ENCODE results near the gene ZNF655. TPM values are rescaled to one million over a fixed set of nuclear protein-coding genes. Genes with fewer than 3 reads are reported as not detected.
"Not testable (repeated sequence)": the region's sequence is repeated elsewhere in the genome, so short reads cannot be mapped to it uniquely, and the experiment has no call there.

The ZNF655 gene
- total and polyA plus RNA-seq, 5 donors from 2014 or later = 89.9 to 148 (median 97.7) TPM

- no peaks in the 10 kb centered on the region for H3K27me3 Mint-ChIP-seq
- peak overlapping the region; percentile 68 for H3K4me3 ChIP-seq (ENCODE audit: low read depth, low read length)
- peak overlapping the region; percentile 62 to 89 (median 71) for H3K27ac Mint-ChIP-seq
- ATAC-seq (ENCODE audit: low read depth in 2 of 2) (no peak), DNase-seq (no peak)
- no peaks in the 10 kb centered on the region for H3K36me3 ChIP-seq (ENCODE audit: control insufficient read depth, insufficient read depth, low read length)
- no peak overlapping the region for H3K27ac ChIP-seq (ENCODE audit: insufficient read depth, low read length, poor library complexity, severe bottlenecking)
- no peaks in the 10 kb centered on the region for H3K9me3 Mint-ChIP-seq
- H3K9me3 ChIP-seq (ENCODE audit: control insufficient read depth in 2 of 2, low read length in 2 of 2) = no peaks in the 10 kb centered on the region
- H3K4me1 Mint-ChIP-seq = peaks cover 0 to 21% (median 13%) of the 10 kb centered on the region in 4 donors
- peaks cover 14% of the 10 kb centered on the region for H3K4me1 ChIP-seq (ENCODE audit: control insufficient read depth, insufficient read depth, low read length, poor library complexity, severe bottlenecking)
- no peaks in the 10 kb centered on the region for H3K36me3 Mint-ChIP-seq
- H3K27me3 ChIP-seq (ENCODE audit: control insufficient read depth, insufficient read depth, low read length) = no peaks in the 10 kb centered on the region
- peak overlapping the region; percentile 78 to 94 (median 91) for H3K4me3 Mint-ChIP-seq
These were observed 21.0 kb downstream of the ZNF655 start for GRCh38 chr7:99579281-99579955.

- Mint-ChIP-seq H3K4me3 (peak overlapping the region; percentile 78 to 94 (median 91)), H3K27ac (peak overlapping the region; percentile 84 to 97 (median 89)), H3K9me3 (no peaks in the 10 kb centered on the region), H3K27me3 (no peaks in the 10 kb centered on the region), H3K4me1 (peaks cover 0 to 21% (median 13%) of the 10 kb centered on the region in 4 donors), H3K36me3 (no peaks in the 10 kb centered on the region)
- peak; percentile 80 to 82 for ATAC-seq (ENCODE audit: low read depth in 2 of 2)
- Histone ChIP-seq H3K4me1 (ENCODE audit: control insufficient read depth, insufficient read depth, low read length, poor library complexity, severe bottlenecking) (peaks cover 14% of the 10 kb centered on the region), H3K9me3 (ENCODE audit: control insufficient read depth in 2 of 2, low read length in 2 of 2) (no peaks in the 10 kb centered on the region), H3K36me3 (ENCODE audit: control insufficient read depth, insufficient read depth, low read length) (no peaks in the 10 kb centered on the region), H3K27ac (ENCODE audit: insufficient read depth, low read length, poor library complexity, severe bottlenecking) (no peak overlapping the region), H3K4me3 (ENCODE audit: low read depth, low read length) (peak overlapping the region; percentile 77), H3K27me3 (ENCODE audit: control insufficient read depth, insufficient read depth, low read length) (no peaks in the 10 kb centered on the region)
- peak; percentile 30 to 61 (median 46) for DNase-seq
These were observed 21.7 kb downstream of the ZNF655 start for GRCh38 chr7:99579956-99580777.

GRCh38 chr7:99580778-99581332, 22.4 kb downstream of the ZNF655 start:
- H3K27me3 ChIP-seq (ENCODE audit: control insufficient read depth, insufficient read depth, low read length); H3K27ac ChIP-seq (ENCODE audit: insufficient read depth, low read length, poor library complexity, severe bottlenecking); H3K9me3 Mint-ChIP-seq; ATAC-seq (ENCODE audit: low read depth in 2 of 2); H3K36me3 ChIP-seq (ENCODE audit: control insufficient read depth, insufficient read depth, low read length); H3K9me3 ChIP-seq (ENCODE audit: control insufficient read depth in 2 of 2, low read length in 2 of 2); DNase-seq; H3K27me3 Mint-ChIP-seq; H3K36me3 Mint-ChIP-seq: not testable (repeated sequence)
- peaks cover 0 to 21% (median 13%) of the 10 kb centered on the region in 4 donors for H3K4me1 Mint-ChIP-seq
- peak overlapping the region; percentile 77 for H3K4me3 ChIP-seq (ENCODE audit: low read depth, low read length)
- H3K4me3 Mint-ChIP-seq = peak overlapping the region; percentile 78 to 92 (median 91)
- H3K4me1 ChIP-seq (ENCODE audit: control insufficient read depth, insufficient read depth, low read length, poor library complexity, severe bottlenecking) = peaks cover 14% of the 10 kb centered on the region
- H3K27ac Mint-ChIP-seq = peak overlapping the region; percentile 84 to 97 (median 89)

GRCh38 chr7:99588868-99589267, 30.4 kb downstream of the ZNF655 start:
- Mint-ChIP-seq H3K27ac (no peak overlapping the region), H3K27me3 (peaks cover 11% of the 10 kb centered on the region), H3K4me1 (no peaks in the 10 kb centered on the region), H3K9me3 (no peaks in the 10 kb centered on the region), H3K36me3 (no peaks in the 10 kb centered on the region), H3K4me3 (no peak overlapping the region)
- Histone ChIP-seq H3K27me3 (ENCODE audit: control insufficient read depth, insufficient read depth, low read length) (no peaks in the 10 kb centered on the region), H3K27ac (ENCODE audit: insufficient read depth, low read length, poor library complexity, severe bottlenecking) (no peak overlapping the region), H3K4me3 (ENCODE audit: low read depth, low read length) (no peak overlapping the region), H3K36me3 (ENCODE audit: control insufficient read depth, insufficient read depth, low read length) (no peaks in the 10 kb centered on the region), H3K9me3 (ENCODE audit: control insufficient read depth in 2 of 2, low read length in 2 of 2) (no peaks in the 10 kb centered on the region), H3K4me1 (ENCODE audit: control insufficient read depth, insufficient read depth, low read length, poor library complexity, severe bottlenecking) (no peaks in the 10 kb centered on the region)
- DNase-seq (no peak), ATAC-seq (ENCODE audit: low read depth in 2 of 2) (no peak)

- Histone ChIP-seq H3K36me3 (ENCODE audit: control insufficient read depth, insufficient read depth, low read length) (no peaks in the 10 kb centered on the region), H3K9me3 (ENCODE audit: control insufficient read depth in 2 of 2, low read length in 2 of 2) (no peaks in the 10 kb centered on the region), H3K27me3 (ENCODE audit: control insufficient read depth, insufficient read depth, low read length) (no peaks in the 10 kb centered on the region), H3K4me3 (ENCODE audit: low read depth, low read length) (no peak overlapping the region), H3K27ac (ENCODE audit: insufficient read depth, low read length, poor library complexity, severe bottlenecking) (no peak overlapping the region), H3K4me1 (ENCODE audit: control insufficient read depth, insufficient read depth, low read length, poor library complexity, severe bottlenecking) (no peaks in the 10 kb centered on the region)
- Mint-ChIP-seq H3K4me1 (no peaks in the 10 kb centered on the region), H3K9me3 (no peaks in the 10 kb centered on the region), H3K4me3 (no peak overlapping the region), H3K27me3 (no peaks in the 10 kb centered on the region), H3K36me3 (no peaks in the 10 kb centered on the region), H3K27ac (no peak overlapping the region)
- DNase-seq (no peak), ATAC-seq (ENCODE audit: low read depth in 2 of 2) (peak; percentile 25 to 43)
These were observed 36.7 kb downstream of the ZNF655 start for GRCh38 chr7:99594948-99595745.

- H3K9me3 Mint-ChIP-seq = no peaks in the 10 kb centered on the region
- no peaks in the 10 kb centered on the region for H3K27me3 Mint-ChIP-seq
- no peaks in the 10 kb centered on the region for H3K4me1 Mint-ChIP-seq
- H3K36me3 Mint-ChIP-seq = no peaks in the 10 kb centered on the region
- H3K36me3 ChIP-seq (ENCODE audit: control insufficient read depth, insufficient read depth, low read length) = no peaks in the 10 kb centered on the region
- ATAC-seq (ENCODE audit: low read depth in 2 of 2) (no peak), DNase-seq (no peak)
- no peaks in the 10 kb centered on the region for H3K9me3 ChIP-seq (ENCODE audit: control insufficient read depth in 2 of 2, low read length in 2 of 2)
- no peak overlapping the region for H3K4me3 Mint-ChIP-seq
- H3K27me3 ChIP-seq (ENCODE audit: control insufficient read depth, insufficient read depth, low read length) = no peaks in the 10 kb centered on the region
- H3K4me1 ChIP-seq (ENCODE audit: control insufficient read depth, insufficient read depth, low read length, poor library complexity, severe bottlenecking) = no peaks in the 10 kb centered on the region
- H3K27ac Mint-ChIP-seq = no peak overlapping the region
- no peak overlapping the region for H3K4me3 ChIP-seq (ENCODE audit: low read depth, low read length)
- no peak overlapping the region for H3K27ac ChIP-seq (ENCODE audit: insufficient read depth, low read length, poor library complexity, severe bottlenecking)
These were observed 38.0 kb downstream of the ZNF655 start for GRCh38 chr7:99596408-99596955.

All from CD4-positive, CD25-positive, alpha-beta regulatory T cell (primary cell).